Pancreas (tissue), 10 donors: ENCODE measurements around the gene KRT6A. TPM values are rescaled to one million over a fixed set of nuclear protein-coding genes. Genes with fewer than 3 reads are reported as not detected.
"Not testable (repeated sequence)": the region's sequence is repeated elsewhere in the genome, so short reads cannot be mapped to it uniquely, and the experiment has no call there.

Experiments used
- ATAC-seq, 4 donors: fragments of 200-7000 bp; cut with Tn5 transposase; one replicate each; pipeline versions ENCODE4 v1.8.0 to v1.9.1; 2020; ENCODE audit warnings: mild to moderate bottlenecking in 4 of 4, moderate library complexity in 4 of 4
- DNase-seq, 6 donors: peaks; one replicate each; pipeline ENCODE4 v3.0.0-alpha.2; 2020
- FAIRE-seq: peaks from 2 replicates; lab custom pipeline; 2012; peaks lifted over from hg19 to GRCh38; lab: Jason Lieb, UNC
- H3K27ac ChIP-seq, 4 donors: fragments of 200-600 bp; sonication (generic); 1 replicate in 3 of 4; 2 replicates in 1 of 4; pipeline versions ENCODE4 v1.5.0 to v1.8.0; 2020
- H3K27me3 ChIP-seq, 4 donors: fragments of 200-600 bp; one replicate each; pipeline ENCODE4 v1.8.0; 2021
- H3K36me3 ChIP-seq, 3 donors: fragments of 200-600 bp; sonication (generic) in 1 of 3; one replicate each; pipeline versions ENCODE4 v1.5.0 to v1.8.0; 2020 to 2021
- H3K4me1 ChIP-seq, 3 donors: fragments of 200-600 bp; one replicate each; pipeline ENCODE4 v1.8.0; 2021
- H3K4me3 ChIP-seq, 4 donors: fragments of 200-600 bp; sonication (generic) in 2 of 4; one replicate each; pipeline versions ENCODE4 v1.5.0 to v1.8.0; 2020 to 2021
- H3K9me3 ChIP-seq, 4 donors: fragments of 200-600 bp; one replicate each; pipeline ENCODE4 v1.8.0; 2021
- WGBS, 2 donors: extraction: QIAGEN DNeasy Blood & Tissue Kit; methylation state at CpG; one replicate each; pipeline ENCODE4 v1.1.7; 2013; 5-methylcytosine and 5-hydroxymethylcytosine counted together
- intact Hi-C, 3 donors: fragments of 100-400 bp; cut with DNase I; formaldehyde crosslinking; loops; one replicate each; pipeline versions ENCODE4 v1.11.1 to v1.14.2; 2022
- polyA plus RNA-seq, 2 donors: library from polyadenylated mRNA; stranded (reverse); fragments of 200-250 nt; gene quantifications; one replicate each; pipeline ENCODE4 v1.2.3, GENCODE V29; 2013
- total RNA-seq, 6 donors: library from RNA; stranded (reverse); fragmentation: NEBNext Ultra II Directional in 4 of 6; extraction: Animal tissue kit (Norgen Biotek cat#: 25700) in 4 of 6; gene quantifications; one replicate each; pipeline versions ENCODE4 v1.2.1 to v1.2.4, GENCODE V29; 2021 to 2023
- TF ChIP-seq, protein P1 (sequence below), 4 donors: fragments of 200-600 bp; sonication (generic) in 3 of 4; IDR thresholded peaks; one replicate each; pipeline versions ENCODE4 v1.5.0 to v1.8.0; 2021; ENCODE audit warnings: antibody characterized with exemption in 4 of 4
- donor health status: healthy with polysubstance abuse.
- donor health status: DM: no; HTN: no; CAD: no; lungs with moderate emphysema.
- donor health status: DM: no; HTN: no; CAD: no.
- donor health status: control.
- donor health status: control.
- donor health status: Bipolar disorder and iron deficiency.
- donor health status: DM: yes; HTN: yes; CAD: no.
- donor health status: DM: no; HTN: no; CAD: no.
- donor health status: DM: no; HTN: no; CAD: no.
- donor health status: DM: yes; HTN: yes; CAD: no.

The KRT6A gene
- total and polyA plus RNA-seq, 8 donors = 0.15 to 2.2 (median 0.82) TPM; not detected in 5

GRCh38 chr12:52508211-52508610, 15.2 kb upstream of the KRT6A start:
- H3K36me3 ChIP-seq = no peaks in the 10 kb centered on the region
- ATAC-seq = no peak
- H3K4me1 ChIP-seq = no peaks in the 10 kb centered on the region
- WGBS, 2 donors = 68 to 71% methylated on average over 5 of the region's 5 CpGs
- H3K4me3 ChIP-seq = no peak overlapping the region
- DNase-seq = no peak
- intact Hi-C loops = no loop called here
- H3K27ac ChIP-seq = no peak overlapping the region
- peaks cover 0 to 4% (median 0%) of the 10 kb centered on the region in 4 donors for H3K9me3 ChIP-seq
- H3K27me3 ChIP-seq = peaks cover 0 to 8% (median 0%) of the 10 kb centered on the region in 4 donors
- FAIRE-seq = no peak
- TF ChIP-seq, protein P1, sequence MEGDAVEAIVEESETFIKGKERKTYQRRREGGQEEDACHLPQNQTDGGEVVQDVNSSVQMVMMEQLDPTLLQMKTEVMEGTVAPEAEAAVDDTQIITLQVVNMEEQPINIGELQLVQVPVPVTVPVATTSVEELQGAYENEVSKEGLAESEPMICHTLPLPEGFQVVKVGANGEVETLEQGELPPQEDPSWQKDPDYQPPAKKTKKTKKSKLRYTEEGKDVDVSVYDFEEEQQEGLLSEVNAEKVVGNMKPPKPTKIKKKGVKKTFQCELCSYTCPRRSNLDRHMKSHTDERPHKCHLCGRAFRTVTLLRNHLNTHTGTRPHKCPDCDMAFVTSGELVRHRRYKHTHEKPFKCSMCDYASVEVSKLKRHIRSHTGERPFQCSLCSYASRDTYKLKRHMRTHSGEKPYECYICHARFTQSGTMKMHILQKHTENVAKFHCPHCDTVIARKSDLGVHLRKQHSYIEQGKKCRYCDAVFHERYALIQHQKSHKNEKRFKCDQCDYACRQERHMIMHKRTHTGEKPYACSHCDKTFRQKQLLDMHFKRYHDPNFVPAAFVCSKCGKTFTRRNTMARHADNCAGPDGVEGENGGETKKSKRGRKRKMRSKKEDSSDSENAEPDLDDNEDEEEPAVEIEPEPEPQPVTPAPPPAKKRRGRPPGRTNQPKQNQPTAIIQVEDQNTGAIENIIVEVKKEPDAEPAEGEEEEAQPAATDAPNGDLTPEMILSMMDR (IDR thresholded peaks at IDR 0.05) = no peak

- H3K9me3 ChIP-seq = peaks cover 0 to 4% (median 0%) of the 10 kb centered on the region in 4 donors
- no peaks in the 10 kb centered on the region for H3K36me3 ChIP-seq
- peaks cover 0 to 8% (median 0%) of the 10 kb centered on the region in 4 donors for H3K27me3 ChIP-seq
- H3K4me3 ChIP-seq = no peak overlapping the region
- no peak for FAIRE-seq
- H3K27ac ChIP-seq = no peak overlapping the region
- intact Hi-C loops = no loop called here
- WGBS, 2 donors = 28 to 32% methylated on average over 4 of the region's 4 CpGs
- TF ChIP-seq, protein P1 (IDR thresholded peaks at IDR 0.05) = peak in 2 of 4 donors; percentile 36 to 57
- ATAC-seq = peak; percentile 55 to 90 (median 81)
- DNase-seq = no peak
- H3K4me1 ChIP-seq = no peaks in the 10 kb centered on the region
Measured at GRCh38 chr12:52506858-52507715, 14.0 kb upstream of the KRT6A start.

GRCh38 chr12:52502877-52503276, 9.8 kb upstream of the KRT6A start:
- WGBS, 2 donors = 74 to 84% methylated on average over 1 of the region's 1 CpG

DNA sequence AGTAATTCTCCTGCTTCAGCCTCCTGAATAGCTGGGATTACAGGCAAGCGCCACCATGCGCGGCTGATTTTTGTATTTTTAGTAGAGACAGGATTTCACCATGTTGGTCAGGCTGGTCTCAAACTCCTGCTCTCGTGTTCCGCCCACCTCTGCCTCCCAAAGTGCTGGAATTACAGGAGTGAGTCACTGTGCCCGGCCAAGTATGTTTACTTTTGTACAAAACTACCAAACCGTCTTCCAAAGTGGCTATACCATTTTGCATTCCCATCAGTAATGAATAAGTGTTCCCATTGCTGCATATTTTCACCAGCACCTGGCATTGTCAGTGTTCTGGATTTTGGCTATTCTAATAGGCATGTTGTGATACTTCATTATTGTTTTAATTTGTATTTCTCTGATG, 8.4 kb upstream of the KRT6A start:
- no peak for DNase-seq
- intact Hi-C loops = no loop called here

More at GRCh38 chr12:52502877-52503276, 9.8 kb upstream of the KRT6A start:
- peaks cover 0 to 8% (median 0%) of the 10 kb centered on the region in 4 donors for H3K27me3 ChIP-seq
- intact Hi-C loops = no loop called here
- H3K27ac ChIP-seq = no peak overlapping the region
- no peak overlapping the region for H3K4me3 ChIP-seq
- no peak for DNase-seq
- no peaks in the 10 kb centered on the region for H3K4me1 ChIP-seq
- FAIRE-seq = no peak
- no peak for ATAC-seq
- H3K9me3 ChIP-seq = no peaks in the 10 kb centered on the region
- TF ChIP-seq, protein P1 (IDR thresholded peaks at IDR 0.05) = no peak
- no peaks in the 10 kb centered on the region for H3K36me3 ChIP-seq

DNA sequence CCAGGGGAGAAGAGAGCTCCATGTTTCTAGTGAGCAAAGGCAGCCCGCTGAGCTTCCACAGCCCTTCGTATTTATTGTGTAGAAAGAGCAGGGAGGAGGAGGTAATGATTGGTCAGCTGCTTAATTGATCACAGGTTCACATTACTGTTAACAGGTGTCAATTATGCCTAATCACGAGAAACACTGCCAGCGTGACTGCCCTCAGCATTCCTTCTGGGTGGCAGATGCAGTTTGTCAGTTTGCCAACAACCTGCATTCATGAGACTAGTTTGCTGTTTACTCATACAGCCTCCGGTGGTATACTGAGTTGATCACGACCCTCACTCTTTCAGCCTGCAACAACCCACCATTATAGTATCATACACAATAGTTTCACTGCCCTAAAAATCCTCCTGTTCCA, 7.5 kb upstream of the KRT6A start:
- H3K4me1 ChIP-seq, FAIRE-seq, H3K27me3 ChIP-seq, DNase-seq, H3K9me3 ChIP-seq, H3K4me3 ChIP-seq, H3K36me3 ChIP-seq, intact Hi-C loops, ATAC-seq, H3K27ac ChIP-seq: not testable (repeated sequence)
- whole genome bisulfite sequencing, 2 donors = 51 to 57% methylated on average over 6 of the region's 6 CpGs

More for the DNA sequence above, 8.4 kb upstream of the KRT6A start:
- H3K9me3 ChIP-seq = no peaks in the 10 kb centered on the region
- H3K27ac ChIP-seq = no peak overlapping the region
- no peak for ATAC-seq
- no peak for FAIRE-seq
- TF ChIP-seq, protein P1 (IDR thresholded peaks at IDR 0.05) = no peak
- no peaks in the 10 kb centered on the region for H3K4me1 ChIP-seq
- no peaks in the 10 kb centered on the region for H3K36me3 ChIP-seq
- 77 to 84% methylated on average over 7 of the region's 7 CpGs for WGBS, 2 donors
- peaks cover 0 to 3% (median 0%) of the 10 kb centered on the region in 4 donors for H3K27me3 ChIP-seq
- no peak overlapping the region for H3K4me3 ChIP-seq
